Measurements from ENCODE around the gene LIFR. TPM values are rescaled to one million over a fixed set of nuclear protein-coding genes. Genes with fewer than 3 reads are reported as not detected.

The LIFR gene
- total RNA-seq, 1 experiment from 2014 or later: 10.6 TPM

DNA sequence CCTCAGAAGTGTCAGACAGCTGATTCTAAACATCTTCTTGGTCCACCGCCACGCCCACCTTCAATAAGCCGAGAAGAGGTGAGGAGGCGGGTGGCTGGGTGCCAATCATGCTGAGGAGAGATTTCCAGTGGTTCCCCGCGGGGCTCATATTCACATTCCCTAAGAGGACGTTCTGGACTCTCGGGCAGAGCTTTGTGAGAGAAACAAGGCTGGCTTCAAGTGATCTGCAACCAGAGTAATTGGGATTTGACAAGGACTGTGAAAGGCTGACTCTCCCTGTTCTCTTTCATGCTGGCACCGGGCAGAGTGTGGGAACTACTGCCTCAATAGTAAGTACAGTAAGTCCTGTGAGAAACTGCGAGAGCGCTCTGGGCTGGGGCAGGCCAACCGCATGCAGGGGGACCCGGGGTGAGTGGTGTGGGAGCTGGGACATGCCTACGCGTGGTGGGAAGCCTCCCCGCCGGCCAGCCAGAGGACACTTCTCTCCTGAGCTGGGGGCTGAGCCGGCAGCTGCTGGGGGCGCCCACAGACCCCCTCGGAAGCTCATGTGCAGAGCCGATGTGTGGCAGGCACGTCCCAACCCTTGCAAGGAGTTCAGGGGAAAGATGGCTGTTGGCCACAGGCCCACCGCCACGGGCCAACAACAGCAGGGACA is 110.9 kb downstream of the LIFR start:
- ATAC-seq: no peak
- no peak for TF ChIP-seq SRF (IDR thresholded peaks at IDR 0.05; ENCODE audit: low read depth)
- no peak for TF ChIP-seq EZH2phosphoT487 (IDR thresholded peaks at IDR 0.05; ENCODE audit: borderline replicate concordance)
- TF ChIP-seq, protein P1, sequence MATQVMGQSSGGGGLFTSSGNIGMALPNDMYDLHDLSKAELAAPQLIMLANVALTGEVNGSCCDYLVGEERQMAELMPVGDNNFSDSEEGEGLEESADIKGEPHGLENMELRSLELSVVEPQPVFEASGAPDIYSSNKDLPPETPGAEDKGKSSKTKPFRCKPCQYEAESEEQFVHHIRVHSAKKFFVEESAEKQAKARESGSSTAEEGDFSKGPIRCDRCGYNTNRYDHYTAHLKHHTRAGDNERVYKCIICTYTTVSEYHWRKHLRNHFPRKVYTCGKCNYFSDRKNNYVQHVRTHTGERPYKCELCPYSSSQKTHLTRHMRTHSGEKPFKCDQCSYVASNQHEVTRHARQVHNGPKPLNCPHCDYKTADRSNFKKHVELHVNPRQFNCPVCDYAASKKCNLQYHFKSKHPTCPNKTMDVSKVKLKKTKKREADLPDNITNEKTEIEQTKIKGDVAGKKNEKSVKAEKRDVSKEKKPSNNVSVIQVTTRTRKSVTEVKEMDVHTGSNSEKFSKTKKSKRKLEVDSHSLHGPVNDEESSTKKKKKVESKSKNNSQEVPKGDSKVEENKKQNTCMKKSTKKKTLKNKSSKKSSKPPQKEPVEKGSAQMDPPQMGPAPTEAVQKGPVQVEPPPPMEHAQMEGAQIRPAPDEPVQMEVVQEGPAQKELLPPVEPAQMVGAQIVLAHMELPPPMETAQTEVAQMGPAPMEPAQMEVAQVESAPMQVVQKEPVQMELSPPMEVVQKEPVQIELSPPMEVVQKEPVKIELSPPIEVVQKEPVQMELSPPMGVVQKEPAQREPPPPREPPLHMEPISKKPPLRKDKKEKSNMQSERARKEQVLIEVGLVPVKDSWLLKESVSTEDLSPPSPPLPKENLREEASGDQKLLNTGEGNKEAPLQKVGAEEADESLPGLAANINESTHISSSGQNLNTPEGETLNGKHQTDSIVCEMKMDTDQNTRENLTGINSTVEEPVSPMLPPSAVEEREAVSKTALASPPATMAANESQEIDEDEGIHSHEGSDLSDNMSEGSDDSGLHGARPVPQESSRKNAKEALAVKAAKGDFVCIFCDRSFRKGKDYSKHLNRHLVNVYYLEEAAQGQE (IDR thresholded peaks at IDR 0.05; ENCODE audit: low read depth): no peak
- no peak for TF ChIP-seq POLR2A (IDR thresholded peaks at IDR 0.05; ENCODE audit: borderline replicate concordance, extremely low read depth, insufficient read depth, insufficient read length)
- TF ChIP-seq, protein P2, sequence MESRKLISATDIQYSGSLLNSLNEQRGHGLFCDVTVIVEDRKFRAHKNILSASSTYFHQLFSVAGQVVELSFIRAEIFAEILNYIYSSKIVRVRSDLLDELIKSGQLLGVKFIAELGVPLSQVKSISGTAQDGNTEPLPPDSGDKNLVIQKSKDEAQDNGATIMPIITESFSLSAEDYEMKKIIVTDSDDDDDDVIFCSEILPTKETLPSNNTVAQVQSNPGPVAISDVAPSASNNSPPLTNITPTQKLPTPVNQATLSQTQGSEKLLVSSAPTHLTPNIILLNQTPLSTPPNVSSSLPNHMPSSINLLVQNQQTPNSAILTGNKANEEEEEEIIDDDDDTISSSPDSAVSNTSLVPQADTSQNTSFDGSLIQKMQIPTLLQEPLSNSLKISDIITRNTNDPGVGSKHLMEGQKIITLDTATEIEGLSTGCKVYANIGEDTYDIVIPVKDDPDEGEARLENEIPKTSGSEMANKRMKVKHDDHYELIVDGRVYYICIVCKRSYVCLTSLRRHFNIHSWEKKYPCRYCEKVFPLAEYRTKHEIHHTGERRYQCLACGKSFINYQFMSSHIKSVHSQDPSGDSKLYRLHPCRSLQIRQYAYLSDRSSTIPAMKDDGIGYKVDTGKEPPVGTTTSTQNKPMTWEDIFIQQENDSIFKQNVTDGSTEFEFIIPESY (IDR thresholded peaks at IDR 0.05; ENCODE audit: extremely low read depth, insufficient replicate concordance, low read length): no peak
- TF ChIP-seq TCF7L2 (IDR thresholded peaks at IDR 0.05; ENCODE audit: borderline replicate concordance, extremely low read depth, insufficient read depth, insufficient read length): no peak
- TF ChIP-seq, protein P3, sequence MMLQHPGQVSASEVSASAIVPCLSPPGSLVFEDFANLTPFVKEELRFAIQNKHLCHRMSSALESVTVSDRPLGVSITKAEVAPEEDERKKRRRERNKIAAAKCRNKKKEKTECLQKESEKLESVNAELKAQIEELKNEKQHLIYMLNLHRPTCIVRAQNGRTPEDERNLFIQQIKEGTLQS (IDR thresholded peaks at IDR 0.05): no peak
- TF ChIP-seq CEBPB (IDR thresholded peaks at IDR 0.05; ENCODE audit: low read depth): no peak
- BruUV-seq (replicated peaks): no TSS peak
- no peaks in the 10 kb centered on the region for H3K4me1 ChIP-seq (ENCODE audit: control insufficient read depth in 1 of 2, insufficient read depth in 2 of 2, low read length in 2 of 2)
- ChIA-PET CTCF (interaction anchor here (1.0 to 4.8 kb wide), 4 partner anchors 23 to 365 kb away, joined by 3 to 227 read pairs (median 4); no protein-coding TSS in a partner anchor), RAD21 (ENCODE audit: low non-redundant PET in 1 of 2, low total read pairs in 2 of 2, uncharacterized antibody in 2 of 2, unreplicated experiment in 2 of 2) (no interaction called here), POLR2A (no interaction called here)
- no peak overlapping the region for H3K4me2 ChIP-seq (ENCODE audit: low read length)
- no peaks in the 10 kb centered on the region for H4K20me1 ChIP-seq (ENCODE audit: insufficient read depth)
- H3K9ac ChIP-seq (ENCODE audit: low read length): no peak overlapping the region
- no peak overlapping the region for H2AFZ ChIP-seq (ENCODE audit: low read depth, low read length, poor library complexity, severe bottlenecking)
- H3K4me3 ChIP-seq (replicated peaks in 1 of 2; ENCODE audit: low read depth in 1 of 2, low read length in 2 of 2): no peak overlapping the region
- H3K36me3 ChIP-seq (ENCODE audit: control insufficient read depth in 1 of 2, insufficient read depth in 2 of 2, low read length in 2 of 2): no peaks in the 10 kb centered on the region
- no peaks in the 10 kb centered on the region for H3K9me2 ChIP-seq (ENCODE audit: insufficient read depth)
- intact Hi-C loops (cut with micrococcal nuclease): no loop called here
- no peak overlapping the region for H3K27ac ChIP-seq (ENCODE audit: low read depth, low read length)
- H3K9me3 ChIP-seq (ENCODE audit: control insufficient read depth in 1 of 2, insufficient read depth in 1 of 2, low read depth in 1 of 2, low read length in 2 of 2): no peaks in the 10 kb centered on the region
- H3K79me2 ChIP-seq (ENCODE audit: insufficient read depth, low read length): no peaks in the 10 kb centered on the region
- no peaks in the 10 kb centered on the region for H3K27me3 ChIP-seq (ENCODE audit: insufficient read depth, low read length)
- DNase-seq (ENCODE audit: low read depth, low spot score): no peak

Data from HCT116 (cell line).